IMR-90 (cell line): ENCODE results near the gene IFITM10. TPM values are rescaled to one million over a fixed set of nuclear protein-coding genes. Genes with fewer than 3 reads are reported as not detected.

Experiments
- ATAC-seq: fragments of 200-7000 bp; cut with Tn5 transposase; 2 replicates; pipeline ENCODE4 v1.9.1; 2020; ENCODE audit warnings: low read depth, mild to moderate bottlenecking, moderate library complexity
- BruUV-seq: library from RNA; stranded (reverse); fragments of 400-500 nt; replicated peaks from 2 replicates; lab custom pipeline; 2021; lab: Mats Ljungman, UMichigan
- CTCF ChIA-PET: fragments of 300-600 bp; formaldehyde crosslinking; extraction: SDS; loops from one replicate; lab custom pipeline; 2021; ENCODE audit warnings: antibody characterized with exemption; lab: Yijun Ruan, JAX
- POLR2A ChIA-PET: fragments of 300-600 bp; sonication (Branson Sonifier 250); formaldehyde crosslinking; loops from one replicate; lab custom pipeline; 2022; ENCODE audit warnings: antibody characterized with exemption; ENCODE audit not compliant: unreplicated experiment; lab: Charles Lee
- DNase-seq: peaks from one replicate; pipeline ENCODE4 v3.0.0; 2013
- H2AFZ ChIP-seq: replicated peaks from 2 replicates; pipeline ENCODE3; 2013; ENCODE audit warnings: low read length, mild to moderate bottlenecking; ENCODE audit not compliant: poor library complexity
- H2AK5ac ChIP-seq: 2 replicates; pipeline ENCODE4 v1.6.1; 2013; ENCODE audit warnings: low read depth, low read length, inconsistent platforms
- H2AK9ac ChIP-seq: replicated peaks from 2 replicates; pipeline ENCODE3; 2013; ENCODE audit warnings: mild to moderate bottlenecking, low read depth, low read length, moderate library complexity; ENCODE audit not compliant: poor library complexity
- H2BK120ac ChIP-seq: 2 replicates; pipeline ENCODE4 v1.6.1; 2013; ENCODE audit warnings: low read depth, low read length, inconsistent platforms
- H2BK15ac ChIP-seq: 3 replicates; pipeline ENCODE4 v1.6.1; 2013; ENCODE audit warnings: low read depth, low read length, inconsistent platforms
- H2BK20ac ChIP-seq: 2 replicates; pipeline ENCODE4 v1.6.1; 2013; ENCODE audit warnings: low read depth, mild to moderate bottlenecking, inconsistent platforms, low read length, moderate library complexity
- H2BK5ac ChIP-seq: 2 replicates; pipeline ENCODE4 v1.6.1; 2013; ENCODE audit warnings: mild to moderate bottlenecking, low read depth, low read length, inconsistent platforms; ENCODE audit not compliant: poor library complexity, severe bottlenecking
- H3K14ac ChIP-seq: replicated peaks from 2 replicates; pipeline ENCODE4 v1.6.1; 2013; ENCODE audit warnings: low read depth, low read length, inconsistent platforms
- H3K18ac ChIP-seq: 2 replicates; pipeline ENCODE4 v1.6.1; 2013; ENCODE audit warnings: low read depth, low read length, control low read depth
- H3K23ac ChIP-seq: 2 replicates; pipeline ENCODE4 v1.6.1; 2013; ENCODE audit warnings: low read depth, low read length, inconsistent platforms
- H3K27ac ChIP-seq: 2 replicates; pipeline ENCODE4 v1.5.1; 2013; ENCODE audit warnings: mild to moderate bottlenecking, control low read depth, low read length; ENCODE audit not compliant: insufficient read depth
- H3K27me3 ChIP-seq: 2 replicates; pipeline ENCODE4 v1.6.1; 2013; ENCODE audit warnings: low read length; ENCODE audit not compliant: control insufficient read depth, insufficient read depth
- H3K36me3 ChIP-seq: 2 replicates; pipeline ENCODE4 v1.6.1; 2013; ENCODE audit warnings: low read length, mixed read lengths; ENCODE audit not compliant: control insufficient read depth, insufficient read depth
- H3K4ac ChIP-seq: 2 replicates; pipeline ENCODE4 v1.6.1; 2013; ENCODE audit warnings: low read depth, low read length, inconsistent platforms
- H3K4me1 ChIP-seq: 2 replicates; pipeline ENCODE4 v1.6.1; 2013; ENCODE audit warnings: low read length, mixed read lengths; ENCODE audit not compliant: control insufficient read depth, insufficient read depth
- H3K4me2 ChIP-seq: 2 replicates; pipeline ENCODE4 v1.6.1; 2013; ENCODE audit warnings: low read depth, mild to moderate bottlenecking, control low read depth, low read length, moderate library complexity
- H3K4me3 ChIP-seq: 2 replicates; pipeline ENCODE4 v1.5.1; 2013; ENCODE audit warnings: low read depth, mild to moderate bottlenecking, control low read depth, low read length, moderate library complexity; ENCODE audit not compliant: insufficient read depth
- H3K56ac ChIP-seq: 2 replicates; pipeline ENCODE4 v1.6.1; 2013; ENCODE audit warnings: low read length, inconsistent platforms; ENCODE audit not compliant: insufficient read depth; ENCODE audit errors: extremely low read depth
- H3K79me1 ChIP-seq, 2 experiments: 2 replicates each; pipeline ENCODE4 v1.6.1; 2013; ENCODE audit warnings: low read length in 2 of 2, inconsistent platforms in 1 of 2, low read depth in 1 of 2
- H3K9ac ChIP-seq: 2 replicates; pipeline ENCODE4 v1.6.1; 2013; ENCODE audit warnings: low read depth, low read length, control low read depth
- H3K9me1 ChIP-seq: 2 replicates; pipeline ENCODE4 v1.6.1; 2013; ENCODE audit warnings: low read length, inconsistent platforms; ENCODE audit not compliant: insufficient read depth
- H3K9me3 ChIP-seq: 2 replicates; pipeline ENCODE4 v1.6.1; 2013; ENCODE audit warnings: low read length; ENCODE audit not compliant: control insufficient read depth, insufficient read depth
- H4K20me1 ChIP-seq: 2 replicates; pipeline ENCODE4 v1.6.1; 2013; ENCODE audit warnings: low read length, inconsistent platforms; ENCODE audit not compliant: insufficient read depth
- H4K5ac ChIP-seq: 2 replicates; pipeline ENCODE4 v1.6.1; 2013; ENCODE audit warnings: mild to moderate bottlenecking, low read depth, low read length, control low read depth
- H4K8ac ChIP-seq, 2 experiments: 2 replicates each; pipeline ENCODE4 v1.6.1; 2013; ENCODE audit warnings: low read depth in 2 of 2, low read length in 2 of 2, control low read depth in 1 of 2, inconsistent platforms in 1 of 2
- H4K91ac ChIP-seq: 2 replicates; pipeline ENCODE4 v1.6.1; 2013; ENCODE audit warnings: low read depth, low read length, inconsistent platforms; ENCODE audit not compliant: insufficient read depth
- CEBPB ChIP-seq: IDR thresholded peaks from 2 replicates; pipeline ENCODE4 v1.6.1; 2012; ENCODE audit warnings: low read depth, low read length, improper control_type of control experiment
- CHD1 ChIP-seq: IDR thresholded peaks from 2 replicates; pipeline ENCODE4 v1.6.1; 2012; ENCODE audit warnings: low read depth, low read length, improper control_type of control experiment
- CTCF ChIP-seq: conservative IDR thresholded peaks from 2 replicates; pipeline ENCODE4 v1.5.1; 2012; ENCODE audit warnings: mild to moderate bottlenecking, low read depth, low read length, improper control_type of control experiment
- ELK1 ChIP-seq: fragments of 150-350 bp; IDR thresholded peaks from 2 replicates; pipeline ENCODE4 v1.6.1; 2016; ENCODE audit warnings: low read depth, mild to moderate bottlenecking, low read length, moderate library complexity, borderline replicate concordance
- FOS ChIP-seq: fragments of 150-350 bp; IDR thresholded peaks from 2 replicates; pipeline ENCODE4 v1.6.1; 2016; ENCODE audit warnings: low read depth, low read length
- NFE2L2 ChIP-seq: fragments of 150-350 bp; IDR thresholded peaks from 2 replicates; pipeline ENCODE4 v1.6.1; 2016; ENCODE audit warnings: low read depth, mild to moderate bottlenecking, low read length
- POLR2A ChIP-seq: IDR thresholded peaks from 2 replicates; pipeline ENCODE4 v1.6.1; 2012; ENCODE audit warnings: mild to moderate bottlenecking, low read depth, low read length
- RAD21 ChIP-seq: IDR thresholded peaks from 2 replicates; pipeline ENCODE4 v1.6.1; 2012; ENCODE audit warnings: low read length, improper control_type of control experiment
- RCOR1 ChIP-seq: IDR thresholded peaks from 2 replicates; pipeline ENCODE4 v1.6.1; 2012; ENCODE audit warnings: mild to moderate bottlenecking, low read length, improper control_type of control experiment; ENCODE audit not compliant: insufficient replicate concordance
- USF2 ChIP-seq: fragments of 150-350 bp; IDR thresholded peaks from 2 replicates; pipeline ENCODE4 v1.6.1; 2017; ENCODE audit warnings: mild to moderate bottlenecking, antibody characterized with exemption, low read length, low read depth
- WGBS, 2 experiments: methylation state at CpG; one replicate each; pipeline versions ENCODE4 v1.1.5 to v1.1.7; 2013; ENCODE audit warnings: missing lambda C conversion rate in 2 of 2; ENCODE audit not compliant: insufficient read length in 1 of 2; ENCODE audit errors: extremely low coverage in 2 of 2; 5-methylcytosine and 5-hydroxymethylcytosine counted together
- dilution Hi-C: fragments of 300-500 bp; cut with HindIII; formaldehyde crosslinking; loops from one replicate; pipeline ENCODE4 v1.14.3; 2018; ENCODE audit warnings: low sequenced_read_pairs; ENCODE audit not compliant: unreplicated experiment
- in situ Hi-C: fragments of 300-500 bp; cut with MboI; formaldehyde crosslinking; loops from 3 replicates; pipeline ENCODE4 v1.14.3; 2019; ENCODE audit warnings: low sequenced_read_pairs, inconsistent platforms, mixed read lengths
- intact Hi-C: fragments of 100-400 bp; cut with micrococcal nuclease; formaldehyde crosslinking; loops from 2 replicates; pipeline ENCODE4 v1.10.0; 2022
- polyA plus RNA-seq, 3 experiments: library from polyadenylated mRNA; depleted of rRNA; stranded (reverse); fragments of >200 nt; gene quantifications; 2 replicates each; pipeline ENCODE4 v1.2.3, GENCODE V29; 2012; ENCODE audit warnings: low replicate concordance in 1 of 3
- total RNA-seq: library from RNA; depleted of rRNA; stranded (reverse); fragments of >200 nt; gene quantifications from 2 replicates; pipeline ENCODE4 v1.2.3, GENCODE V29; 2012

IFITM10 gene
- total and polyA plus RNA-seq, 2 of the 4 experiments (the other 2 are of a cell fraction) = 0.15 to 0.18 TPM

GRCh38 chr11:1773994-1774550, 23.7 kb upstream of the IFITM10 start:
- DNase-seq (no peak), ATAC-seq (no peak)
- Histone ChIP-seq H3K9me3 (peaks cover 9% of the 10 kb centered on the region), H3K14ac (no peak overlapping the region), H3K4ac (no peak overlapping the region), H4K20me1 (no peaks in the 10 kb centered on the region), H2BK120ac (peak overlapping the region; percentile 14; the same call in 1 of the 2 replicates), H2AFZ (no peak overlapping the region), H3K18ac (no peak overlapping the region), H3K9ac (no peak overlapping the region), H2BK5ac (no peak overlapping the region), H2BK15ac (no peak overlapping the region), H3K27ac (no peak overlapping the region), H2AK5ac (no peak overlapping the region), H2BK20ac (0 out of 2 replicates have a peak overlapping the region, but pooled peaks have one; percentile 29), H2AK9ac (no peak overlapping the region), H3K27me3 (peaks cover 15% of the 10 kb centered on the region), H4K91ac (no peak overlapping the region), H3K4me2 (no peak overlapping the region), H3K4me3 (no peak overlapping the region), H3K79me1 (no peaks in the 10 kb centered on the region), H4K8ac (no peak overlapping the region), H3K4me1 (peaks cover 14% of the 10 kb centered on the region), H3K36me3 (no peaks in the 10 kb centered on the region), H3K9me1 (peaks cover 8% of the 10 kb centered on the region), H3K56ac (no peak overlapping the region), H4K5ac (no peak overlapping the region), H3K23ac (no peak overlapping the region)
- ChIA-PET POLR2A (no interaction called here), CTCF (interaction anchor here (0.6 kb wide), 1 partner anchor 181 kb away, joined by 3 read pairs; no protein-coding TSS in a partner anchor)
- in situ Hi-C loops (no loop called here), dilution Hi-C loops (no loop called here), intact Hi-C loops (no loop called here)
- no peak for TF ChIP-seq CHD1
- no peak for TF ChIP-seq CTCF
- TF ChIP-seq RAD21 = no peak
- no peak for TF ChIP-seq RCOR1
- TF ChIP-seq POLR2A = no peak
- TF ChIP-seq ELK1 = no peak
- TF ChIP-seq CEBPB = no peak
- TF ChIP-seq NFE2L2 = no peak
- TF ChIP-seq USF2 = no peak
- TF ChIP-seq FOS = no peak
- BruUV-seq = no TSS peak
- 85% methylated on average over 2 of the region's 11 CpGs; no CpG with 5 or more reads in 1 of the 2 experiments for WGBS, 2 experiments
